NCI-H748 treated with DMSO at 0.1 percent for 48 hours (cell line): ENCODE data around the gene MYH9.

Experiments used
- DNase-seq: peaks from one replicate; lab custom pipeline; 2025; lab: John Stamatoyannopoulos, UW

The MYH9 gene

DNA sequence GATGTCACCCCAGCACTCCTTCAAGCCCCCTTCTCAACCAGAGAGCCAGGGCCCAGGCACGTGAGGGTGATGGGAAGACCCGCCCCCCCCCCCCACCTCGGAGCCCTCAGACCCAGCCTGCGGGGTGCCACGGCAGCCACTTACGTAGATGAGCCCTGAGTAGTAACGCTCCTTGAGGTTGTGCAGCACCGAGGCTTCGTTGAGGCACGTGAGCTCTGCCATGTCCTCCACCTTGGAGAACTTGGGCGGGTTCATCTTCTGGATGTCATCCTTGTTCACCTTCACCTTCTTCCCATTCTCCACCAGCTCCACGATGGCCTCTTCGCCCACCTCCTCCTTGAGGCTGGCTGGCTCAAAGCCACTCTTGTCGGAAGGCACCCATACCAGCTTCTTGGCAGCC lies 39.0 kb downstream of the MYH9 start:
- no peak for DNase-seq

DNA sequence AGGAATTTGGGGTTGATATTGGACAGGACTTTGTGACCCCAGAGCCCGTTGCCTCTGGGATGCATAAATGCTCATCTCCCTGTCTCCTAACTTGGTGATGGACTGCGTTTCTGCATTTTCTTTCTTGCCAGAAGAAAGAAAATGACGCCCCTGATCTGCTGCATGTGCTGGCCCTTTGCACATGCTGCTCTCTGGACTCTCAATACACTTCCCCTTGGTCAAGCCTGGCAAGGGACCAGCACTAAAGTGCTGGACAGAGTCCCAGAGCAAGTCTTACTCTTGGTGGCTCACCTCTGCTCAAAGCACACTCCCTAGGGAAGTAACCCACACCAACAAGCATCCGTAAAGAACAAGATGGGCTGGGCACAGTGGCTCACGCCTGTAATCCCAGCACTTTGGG lies 40.7 kb downstream of the MYH9 start:
- DNase-seq, result no peak

GRCh38 chr22:36344106-36344827 lies 43.5 kb downstream of the MYH9 start:
- DNase-seq, result no peak

- no peak for DNase-seq
These were observed 44.1 kb downstream of the MYH9 start for GRCh38 chr22:36343720-36344105.

DNA sequence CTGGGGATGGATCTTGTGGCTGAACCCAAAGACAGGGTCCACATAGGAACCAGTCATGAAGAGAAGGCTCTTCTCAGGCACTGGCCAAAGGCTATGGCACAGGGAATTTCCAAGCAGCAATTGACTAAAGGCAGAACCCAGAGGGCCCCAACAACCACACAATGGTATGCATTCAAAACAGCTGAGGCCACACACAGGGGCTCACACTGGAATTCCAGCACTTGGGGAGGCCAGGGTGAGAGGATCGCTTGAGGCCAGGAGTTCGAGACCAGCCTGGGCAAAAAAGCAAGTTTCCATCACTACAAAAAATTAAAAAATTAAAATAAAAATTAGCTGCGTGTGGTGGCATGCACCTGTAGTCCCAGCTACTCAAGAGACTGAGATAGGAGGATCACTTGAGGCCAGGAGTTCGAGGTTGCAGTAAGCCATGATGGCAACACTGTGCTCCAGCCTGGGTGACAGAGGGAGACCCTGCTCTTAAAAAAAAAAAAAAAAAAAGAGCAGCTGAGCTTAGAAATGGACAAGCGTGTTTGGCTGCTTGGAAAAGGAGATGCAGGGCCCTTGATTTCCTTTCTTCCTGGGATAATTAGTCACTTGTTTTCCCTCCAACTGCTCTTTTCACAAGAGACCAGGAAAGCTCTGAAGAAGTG lies 44.6 kb downstream of the MYH9 start:
- no peak for DNase-seq

DNA sequence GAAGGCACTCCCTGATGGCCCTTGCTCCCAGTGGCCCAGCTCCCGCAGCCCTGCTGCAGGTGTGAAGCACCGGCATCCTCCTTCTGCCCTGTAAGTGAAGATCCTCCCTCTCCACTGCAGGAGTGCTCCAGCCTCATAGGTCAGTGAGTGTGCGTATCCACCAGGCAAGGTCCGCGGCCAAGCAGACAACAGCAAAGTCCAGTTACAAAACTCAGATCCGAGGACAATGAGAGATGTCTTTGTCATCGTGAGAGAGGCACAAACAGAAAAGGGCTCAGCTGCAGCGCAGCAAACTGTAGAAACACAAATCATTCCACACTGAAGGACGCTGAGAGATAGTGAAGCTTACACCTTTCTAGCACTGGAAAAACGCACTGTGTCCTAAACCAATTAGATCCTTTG lies 46.1 kb downstream of the MYH9 start:
- no peak for DNase-seq

- no peak for DNase-seq
These were observed 47.1 kb downstream of the MYH9 start for GRCh38 chr22:36340621-36341020.

GRCh38 chr22:36339171-36340065 lies 48.3 kb downstream of the MYH9 start:
- no peak for DNase-seq

- DNase-seq, result no peak
These were observed 50.2 kb downstream of the MYH9 start for GRCh38 chr22:36337365-36338130.

- DNase-seq, result no peak
These were observed 51.3 kb downstream of the MYH9 start for GRCh38 chr22:36336246-36337182.

DNA sequence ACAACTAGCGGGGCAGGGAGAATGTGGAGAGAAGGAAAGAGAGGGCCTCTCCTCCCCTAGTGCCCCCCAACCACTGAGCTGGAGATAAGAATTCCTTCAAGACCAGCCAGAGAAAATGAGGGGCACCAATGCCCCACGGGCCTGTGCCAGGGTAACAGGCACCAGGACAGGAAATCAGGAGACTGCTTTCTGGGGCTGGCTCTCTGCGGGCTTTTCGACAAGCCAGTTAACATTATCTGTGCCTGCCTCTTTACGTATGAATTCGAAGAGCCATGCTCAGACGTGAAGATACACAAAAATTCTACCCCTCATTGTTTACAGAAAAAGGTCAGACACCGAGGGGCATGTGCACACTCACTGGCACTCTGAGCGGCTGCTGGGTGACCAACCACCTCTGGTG lies 52.1 kb downstream of the MYH9 start:
- no peak for DNase-seq

GRCh38 chr22:36334821-36335603 lies 52.8 kb downstream of the MYH9 start:
- no peak for DNase-seq

- DNase-seq, result no peak
These were observed 53.5 kb downstream of the MYH9 start for GRCh38 chr22:36334081-36334820.

DNA sequence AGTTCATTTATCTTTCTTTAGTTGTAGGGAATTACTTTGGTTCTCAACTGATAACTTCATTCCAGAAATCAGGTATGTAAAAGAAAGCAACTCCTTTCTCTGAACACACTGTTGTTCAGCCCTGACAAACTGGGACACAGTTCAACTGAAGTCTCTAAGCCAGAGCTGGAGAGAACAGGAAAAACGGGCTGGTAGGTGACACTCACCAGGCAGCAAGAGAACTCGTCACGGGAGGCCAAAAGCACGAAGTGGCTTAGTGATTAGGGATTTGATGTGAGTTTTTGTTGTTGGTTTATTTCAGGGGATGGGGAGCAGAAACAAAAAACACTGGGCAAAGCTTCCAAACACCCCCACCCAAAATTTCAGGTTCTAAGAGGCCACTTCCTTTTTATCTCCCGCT lies 54.1 kb downstream of the MYH9 start:
- no peak for DNase-seq

DNA sequence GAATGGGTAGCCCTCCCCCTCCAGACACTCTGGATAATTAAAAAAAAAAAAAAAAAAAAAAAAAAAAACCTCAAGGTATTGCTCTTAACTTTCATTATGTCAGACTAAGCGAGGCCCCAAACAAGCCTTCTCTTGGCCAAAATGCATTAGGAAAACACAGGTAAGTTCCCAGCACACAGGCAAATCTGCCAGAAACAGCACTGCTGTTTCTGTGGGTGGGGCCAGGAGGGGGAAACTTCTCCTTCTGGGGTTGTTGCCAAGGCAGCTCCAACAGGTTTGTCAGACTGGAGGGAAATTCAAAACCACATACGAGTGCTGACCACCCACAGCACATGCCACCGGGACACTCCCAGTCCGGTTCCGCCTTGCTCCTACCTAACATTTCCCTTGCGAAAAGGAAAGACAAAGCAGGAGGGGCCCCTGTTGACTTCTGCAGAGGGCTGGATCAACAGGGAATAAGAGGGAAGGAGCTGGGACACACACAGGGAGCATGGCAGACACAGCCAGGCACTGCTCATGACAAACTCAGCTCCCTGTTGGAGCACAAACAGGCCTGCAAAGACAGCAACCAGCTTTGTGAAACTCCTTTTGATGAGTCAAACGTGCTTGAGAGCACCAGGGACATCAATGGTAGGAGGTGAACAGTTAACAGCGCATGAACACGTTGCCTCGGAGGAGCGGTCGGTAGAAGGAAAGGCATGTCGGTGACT lies 55.0 kb downstream of the MYH9 start:
- DNase-seq, result no peak

GRCh38 chr22:36331912-36332622 lies 55.7 kb downstream of the MYH9 start:
- DNase-seq, result no peak

DNA sequence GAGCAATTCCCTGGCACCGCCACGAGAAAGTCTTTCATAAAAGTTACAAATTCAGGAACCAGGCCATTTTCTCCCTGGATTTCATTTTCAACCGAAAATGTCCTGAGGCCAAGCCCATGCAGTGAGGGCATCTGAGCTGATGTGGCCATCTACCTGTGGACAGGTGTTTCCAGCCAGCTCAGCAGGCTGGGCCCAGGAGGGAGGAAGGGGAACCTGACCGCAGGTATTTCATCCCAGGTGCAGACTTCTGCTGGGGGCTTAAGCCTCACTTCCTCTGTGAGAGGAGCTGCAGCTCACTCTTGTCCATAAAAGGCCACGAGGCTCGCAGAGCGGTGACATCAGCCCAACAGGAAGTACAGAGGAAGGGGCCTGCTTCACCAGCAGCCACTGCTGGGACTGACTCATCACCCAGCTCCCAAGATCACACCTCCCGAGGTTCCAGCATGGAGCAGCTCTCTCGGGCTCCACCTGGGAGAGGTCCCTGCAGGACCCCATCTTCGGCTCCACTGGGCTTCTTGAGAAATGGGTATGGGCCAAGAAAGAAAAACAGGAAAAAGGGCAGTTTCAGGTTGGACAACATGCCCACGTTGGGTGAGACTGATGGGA lies 56.4 kb downstream of the MYH9 start:
- DNase-seq, result no peak
